Smooth muscle cell (in vitro differentiated cells): ENCODE measurements around the gene OR10H3. TPM values are rescaled to one million over a fixed set of nuclear protein-coding genes. Genes with fewer than 3 reads are reported as not detected.

Source experiments
- DNase-seq: peaks from one replicate; lab custom pipeline; 2025; ENCODE audit not compliant: unreplicated experiment; lab: John Stamatoyannopoulos, UW
- H2AFZ ChIP-seq: fragments of 200-600 bp; sonication (generic); 2 replicates; pipeline ENCODE4 v1.6.0; 2016; ENCODE audit warnings: antibody characterized with exemption, low read depth, mild to moderate bottlenecking
- H3F3A ChIP-seq: fragments of 200-600 bp; sonication (generic); 2 replicates; pipeline ENCODE4 v1.6.0; 2017; ENCODE audit warnings: antibody characterized with exemption, low read depth
- H3K27ac ChIP-seq: fragments of 200-600 bp; sonication (generic); 2 replicates; pipeline ENCODE4 v1.5.1; 2016; ENCODE audit warnings: low read depth, mild to moderate bottlenecking
- H3K27me3 ChIP-seq: fragments of 200-600 bp; sonication (generic); 2 replicates; pipeline ENCODE4 v1.6.1; 2016; ENCODE audit warnings: low read depth, mild to moderate bottlenecking
- H3K36me3 ChIP-seq: fragments of 200-600 bp; sonication (generic); 2 replicates; pipeline ENCODE4 v1.5.1; 2016; ENCODE audit warnings: low read depth
- H3K4me1 ChIP-seq: fragments of 200-600 bp; sonication (generic); 2 replicates; pipeline ENCODE4 v1.5.1; 2016; ENCODE audit warnings: low read depth
- H3K4me2 ChIP-seq: fragments of 200-600 bp; sonication (generic); 2 replicates; pipeline ENCODE4 v1.6.0; 2016; ENCODE audit warnings: mild to moderate bottlenecking
- H3K4me3 ChIP-seq: fragments of 200-600 bp; sonication (generic); 2 replicates; pipeline ENCODE4 v1.5.1; 2016; ENCODE audit warnings: mild to moderate bottlenecking
- H3K79me2 ChIP-seq: fragments of 200-600 bp; sonication (generic); 2 replicates; pipeline ENCODE4 v1.6.0; 2016; ENCODE audit warnings: low read depth, mild to moderate bottlenecking
- H3K9ac ChIP-seq: fragments of 200-600 bp; sonication (generic); 2 replicates; pipeline ENCODE4 v1.6.0; 2016; ENCODE audit warnings: low read depth
- H3K9me3 ChIP-seq: fragments of 200-600 bp; sonication (generic); replicated peaks from 2 replicates; pipeline ENCODE4 v1.5.1; 2016; ENCODE audit warnings: low read depth
- H4K20me1 ChIP-seq: fragments of 200-600 bp; sonication (generic); 2 replicates; pipeline ENCODE4 v1.6.0; 2016; ENCODE audit warnings: low read depth
- CTCF ChIP-seq: fragments of 200-600 bp; sonication (generic); IDR thresholded peaks from 2 replicates; pipeline ENCODE4 v1.5.1; 2017; ENCODE audit warnings: borderline replicate concordance, mild to moderate bottlenecking, antibody characterized with exemption; ENCODE audit not compliant: insufficient read depth, poor library complexity, severe bottlenecking
- WGBS: methylation state at CpG from one replicate; pipeline ENCODE4 v1.1.7; 2016; ENCODE audit warnings: low lambda C conversion rate; 5-methylcytosine and 5-hydroxymethylcytosine counted together
- polyA plus RNA-seq: library from polyadenylated mRNA; unstranded; fragments of >200 nt; fragmentation: Nextera tagmentation; extraction: Ambion mirVana; gene quantifications from 2 replicates; pipeline ENCODE4 v1.2.1, GENCODE V29; 2016
- total RNA-seq: library from RNA; depleted of rRNA; stranded (reverse); fragments of >200 nt; gene quantifications from 2 replicates; pipeline ENCODE4 v1.2.3, GENCODE V29; 2014

Gene OR10H3
- total and polyA plus RNA-seq, 2 experiments from 2014 or later: not detected

- H3K4me1 ChIP-seq: no peaks in the 10 kb centered on the region
- H2AFZ ChIP-seq: no peak overlapping the region
- H3F3A ChIP-seq: no peaks in the 10 kb centered on the region
- H4K20me1 ChIP-seq: no peaks in the 10 kb centered on the region
- no peak overlapping the region for H3K9ac ChIP-seq
- H3K27ac ChIP-seq: no peak overlapping the region
- DNase-seq: no peak
- no peak overlapping the region for H3K4me2 ChIP-seq
- WGBS: 66% methylated on average over 1 of the region's 1 CpG
- H3K4me3 ChIP-seq: no peak overlapping the region
- TF ChIP-seq CTCF: no peak
- H3K27me3 ChIP-seq: no peaks in the 10 kb centered on the region
- H3K9me3 ChIP-seq: peaks cover 9% of the 10 kb centered on the region
- H3K36me3 ChIP-seq: no peaks in the 10 kb centered on the region
- no peaks in the 10 kb centered on the region for H3K79me2 ChIP-seq
Observed at GRCh38 chr19:15721268-15721667, 16.5 kb upstream of the OR10H3 start.

GRCh38 chr19:15722956-15723355, 14.8 kb upstream of the OR10H3 start:
- WGBS: 83% methylated on average over 24 of the region's 25 CpGs
- Histone ChIP-seq H3K36me3 (no peaks in the 10 kb centered on the region), H3K79me2 (no peaks in the 10 kb centered on the region), H3K4me3 (no peak overlapping the region), H3K9me3 (peaks cover 9% of the 10 kb centered on the region), H2AFZ (no peak overlapping the region), H3K9ac (no peak overlapping the region), H3K4me1 (no peaks in the 10 kb centered on the region), H3K4me2 (no peak overlapping the region), H3K27ac (no peak overlapping the region), H3F3A (no peaks in the 10 kb centered on the region), H4K20me1 (no peaks in the 10 kb centered on the region), H3K27me3 (no peaks in the 10 kb centered on the region)
- DNase-seq: no peak
- TF ChIP-seq CTCF: no peak

DNA sequence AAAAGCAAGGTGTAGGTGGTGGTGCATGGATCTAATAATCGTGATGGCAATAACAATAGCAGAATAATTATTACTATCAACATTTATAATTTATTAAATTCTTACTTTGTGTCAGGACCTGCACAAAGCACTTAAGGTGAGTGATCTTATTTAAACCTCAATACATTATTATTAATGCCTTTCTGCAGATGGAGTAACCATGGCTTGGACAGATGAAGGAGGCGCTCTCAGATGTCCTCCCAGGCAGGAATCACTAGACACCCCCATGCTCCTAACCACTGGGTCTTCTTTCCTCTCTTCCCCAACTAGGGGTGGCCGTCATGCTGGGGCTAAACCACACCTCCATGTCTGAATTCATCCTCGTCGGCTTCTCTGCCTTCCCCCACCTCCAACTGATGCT, 10.1 kb upstream of the OR10H3 start, which contains the start of gene OR10H2:
OR10H2 (plus strand) TSS at position 301 of the 400 bp plus-strand sequence; CDS start at position 321, 20 bp downstream.
- Histone ChIP-seq H3K79me2 (no peaks in the 10 kb centered on the region), H3K9me3 (no peaks in the 10 kb centered on the region), H3K4me1 (no peaks in the 10 kb centered on the region), H3K4me3 (no peak within 1 kb of the TSS), H3K27ac (no peak within 1 kb of the TSS), H2AFZ (no peak within 1 kb of the TSS), H3K4me2 (no peak within 1 kb of the TSS), H3F3A (no peaks in the 10 kb centered on the region), H3K27me3 (no peaks in the 10 kb centered on the region), H4K20me1 (no peaks in the 10 kb centered on the region), H3K9ac (no peak within 1 kb of the TSS), H3K36me3 (no peaks in the 10 kb centered on the region)
- no peak for TF ChIP-seq CTCF
- 69% methylated on average over 5 of the region's 5 CpGs for WGBS
- DNase-seq: no peak

GRCh38 chr19:15730538-15730937, 7.2 kb upstream of the OR10H3 start:
- Histone ChIP-seq H3K4me3 (no peak overlapping the region), H3K4me1 (no peaks in the 10 kb centered on the region), H3K9ac (no peak overlapping the region), H3K36me3 (no peaks in the 10 kb centered on the region), H3K27me3 (no peaks in the 10 kb centered on the region), H3K4me2 (no peak overlapping the region), H3K79me2 (no peaks in the 10 kb centered on the region), H3K9me3 (no peaks in the 10 kb centered on the region), H2AFZ (no peak overlapping the region), H3K27ac (no peak overlapping the region), H4K20me1 (no peaks in the 10 kb centered on the region), H3F3A (no peaks in the 10 kb centered on the region)
- DNase-seq: no peak
- 11% methylated on average over 1 of the region's 1 CpG for WGBS
- TF ChIP-seq CTCF: no peak
